H1 (cell line): Measurements from ENCODE around the gene ITGB8. TPM values are rescaled to one million over a fixed set of nuclear protein-coding genes. Genes with fewer than 3 reads are reported as not detected.

Experiments
- CTCF ChIA-PET: fragments of 300-600 bp; sonication (Branson Sonifier 250); formaldehyde crosslinking; loops from one replicate; lab custom pipeline; 2021; ENCODE audit not compliant: partially characterized antibody; lab: Charles Lee
- POLR2A ChIA-PET: fragments of 300-600 bp; sonication (Branson Sonifier 250); formaldehyde crosslinking; loops from one replicate; lab custom pipeline; 2021; ENCODE audit warnings: inconsistent platforms; ENCODE audit not compliant: partially characterized antibody; lab: Charles Lee
- DNase-seq, 2 experiments: peaks; one replicate each; pipeline versions ENCODE4 v3.0.0 to v3.0.0-alpha.2; 2010 to 2022; ENCODE audit warnings: low spot score in 2 of 2, low read depth in 1 of 2, mixed read lengths in 1 of 2
- FAIRE-seq: peaks from 2 replicates; lab custom pipeline; 2011; peaks lifted over from hg19 to GRCh38; lab: Jason Lieb, UNC
- H2AFZ ChIP-seq: 2 replicates; pipeline ENCODE4 v1.8.1; 2012; ENCODE audit warnings: low read length, inconsistent platforms
- H2AK5ac ChIP-seq: 2 replicates; pipeline ENCODE4 v1.6.1; 2013; ENCODE audit warnings: low read depth, low read length
- H2BK120ac ChIP-seq: replicated peaks from 2 replicates; pipeline ENCODE3; 2013; ENCODE audit warnings: low read depth, low read length, inconsistent platforms
- H2BK12ac ChIP-seq: 2 replicates; pipeline ENCODE4 v1.6.1; 2013; ENCODE audit warnings: low read depth, low read length
- H2BK15ac ChIP-seq: 2 replicates; pipeline ENCODE4 v1.6.1; 2013; ENCODE audit warnings: low read length
- H2BK20ac ChIP-seq: 2 replicates; pipeline ENCODE4 v1.6.1; 2013; ENCODE audit warnings: low read length
- H2BK5ac ChIP-seq: 2 replicates; pipeline ENCODE4 v1.6.1; 2013; ENCODE audit warnings: low read depth, low read length
- H3K14ac ChIP-seq: 2 replicates; pipeline ENCODE4 v1.6.1; 2013; ENCODE audit warnings: inconsistent platforms; ENCODE audit not compliant: insufficient read length
- H3K18ac ChIP-seq: 2 replicates; pipeline ENCODE4 v1.6.1; 2013; ENCODE audit warnings: low read length; ENCODE audit errors: extremely low read depth
- H3K23ac ChIP-seq: 2 replicates; pipeline ENCODE4 v1.6.1; 2013; ENCODE audit warnings: inconsistent platforms; ENCODE audit not compliant: insufficient read length
- H3K23me2 ChIP-seq: 2 replicates; pipeline ENCODE4 v1.6.1; 2013; ENCODE audit warnings: low read depth, low read length
- H3K27ac ChIP-seq: 2 replicates; pipeline ENCODE4 v1.6.1; 2011; ENCODE audit warnings: low read depth, low read length, inconsistent platforms
- H3K27me3 ChIP-seq, 4 experiments: replicated peaks in 1 of 4; 1 replicate in 1 of 4; 2 replicates in 3 of 4; pipeline versions ENCODE4 v1.6.1 to v1.8.1; 2011 to 2013; ENCODE audit warnings: low read length in 3 of 4, mild to moderate bottlenecking in 3 of 4, inconsistent platforms in 2 of 4, mixed read lengths in 2 of 4, moderate library complexity in 1 of 4; ENCODE audit not compliant: control insufficient read depth in 3 of 4, insufficient read depth in 3 of 4; ENCODE audit errors: extremely low read depth in 1 of 4
- H3K36me3 ChIP-seq, 4 experiments: 2 replicates each; pipeline versions ENCODE4 v1.6.1 to v1.8.1; 2011 to 2013; ENCODE audit warnings: mild to moderate bottlenecking in 4 of 4, low read length in 3 of 4, moderate library complexity in 2 of 4, control low read depth in 1 of 4, inconsistent platforms in 1 of 4; ENCODE audit not compliant: insufficient read depth in 4 of 4, control insufficient read depth in 2 of 4
- H3K4ac ChIP-seq: replicated peaks from 2 replicates; pipeline ENCODE3; 2013; ENCODE audit warnings: low read length, low read depth, mixed read lengths, inconsistent platforms; ENCODE audit not compliant: insufficient read length
- H3K4me1 ChIP-seq, 4 experiments: replicated peaks in 1 of 4; 1 replicate in 1 of 4; 2 replicates in 3 of 4; pipeline versions ENCODE4 v1.6.1 to v1.8.1; 2011 to 2013; ENCODE audit warnings: low read length in 3 of 4, inconsistent platforms in 2 of 4, mixed read lengths in 1 of 4; ENCODE audit not compliant: insufficient read depth in 4 of 4, control insufficient read depth in 3 of 4
- H3K4me2 ChIP-seq, 2 experiments: 2 replicates each; pipeline versions ENCODE4 v1.6.1 to v1.8.1; 2011 to 2013; ENCODE audit warnings: low read depth in 2 of 2, low read length in 2 of 2, control low read depth in 1 of 2, inconsistent platforms in 1 of 2, mild to moderate bottlenecking in 1 of 2; ENCODE audit not compliant: insufficient read depth in 1 of 2
- H3K4me3 ChIP-seq, 4 experiments: fragments of 200-600, 300-600 bp in 1 of 4; sonication (generic), shearing (Covaris generic), sonication (Bioruptor Twin) in 1 of 4; 2 replicates each; pipeline versions ENCODE4 v1.5.1 to v1.8.1; 2011 to 2016; ENCODE audit warnings: low read length in 4 of 4, low read depth in 3 of 4, control low read depth in 2 of 4, inconsistent platforms in 2 of 4, mild to moderate bottlenecking in 2 of 4, mixed read lengths in 1 of 4, moderate library complexity in 1 of 4; ENCODE audit not compliant: insufficient read depth in 2 of 4; ENCODE audit errors: extremely low read depth in 1 of 4
- H3K56ac ChIP-seq: replicated peaks from 2 replicates; pipeline ENCODE3; 2013; ENCODE audit warnings: low read depth, mild to moderate bottlenecking, mixed read lengths, low read length, inconsistent platforms; ENCODE audit not compliant: insufficient read length
- H3K79me1 ChIP-seq: 2 replicates; pipeline ENCODE4 v1.6.1; 2013; ENCODE audit warnings: low read depth, low read length, control low read depth
- H3K79me2 ChIP-seq, 2 experiments: 2 replicates each; pipeline versions ENCODE4 v1.6.1 to v1.8.1; 2012 to 2013; ENCODE audit warnings: low read length in 2 of 2, mild to moderate bottlenecking in 2 of 2, inconsistent platforms in 1 of 2; ENCODE audit not compliant: insufficient read depth in 2 of 2, control insufficient read depth in 1 of 2
- H3K9ac ChIP-seq, 4 experiments: replicated peaks in 1 of 4; 1 replicate in 1 of 4; 2 replicates in 3 of 4; pipeline versions ENCODE4 v1.6.1 to v1.8.1; 2011 to 2013; ENCODE audit warnings: low read depth in 3 of 4, low read length in 3 of 4, control low read depth in 2 of 4, mild to moderate bottlenecking in 2 of 4, moderate library complexity in 2 of 4, inconsistent platforms in 1 of 4; ENCODE audit errors: extremely low read depth in 1 of 4
- H3K9me3 ChIP-seq, 2 experiments: 2 replicates each; pipeline versions ENCODE4 v1.6.1 to v1.8.1; 2012 to 2013; ENCODE audit warnings: mild to moderate bottlenecking in 2 of 2, moderate library complexity in 2 of 2, control low read depth in 1 of 2, inconsistent platforms in 1 of 2, low read depth in 1 of 2, low read length in 1 of 2, mixed read lengths in 1 of 2; ENCODE audit not compliant: insufficient read depth in 2 of 2
- H4K20me1 ChIP-seq, 2 experiments: replicated peaks in 1 of 2; 2 replicates each; pipeline versions ENCODE3 to v1.8.1; 2011 to 2013; ENCODE audit warnings: inconsistent platforms in 2 of 2, low read length in 2 of 2, mild to moderate bottlenecking in 1 of 2; ENCODE audit not compliant: insufficient read depth in 2 of 2, control insufficient read depth in 1 of 2
- H4K5ac ChIP-seq: 2 replicates; pipeline ENCODE4 v1.6.1; 2013; ENCODE audit warnings: low read length, low read depth, mixed read lengths, inconsistent platforms; ENCODE audit not compliant: insufficient read length
- H4K8ac ChIP-seq: 2 replicates; pipeline ENCODE4 v1.8.0; 2013; ENCODE audit warnings: mild to moderate bottlenecking, moderate library complexity, low read length, inconsistent platforms; ENCODE audit not compliant: insufficient read depth; ENCODE audit errors: extremely low read depth
- H4K91ac ChIP-seq: replicated peaks from 2 replicates; pipeline ENCODE3; 2013; ENCODE audit warnings: low read length, mixed read lengths, inconsistent platforms; ENCODE audit not compliant: insufficient read length
- ASH2L ChIP-seq: fragments of 200-600, 300-600 bp; sonication (generic); IDR thresholded peaks from one replicate; pipeline ENCODE4 v1.7.1; 2017; ENCODE audit warnings: low read length
- ATF2 ChIP-seq: IDR thresholded peaks from 2 replicates; pipeline ENCODE4 v1.6.1; 2012; ENCODE audit warnings: low read length, inconsistent platforms
- BCL11A ChIP-seq, 2 experiments: IDR thresholded peaks; one replicate each; pipeline ENCODE4 v1.6.1; 2011; ENCODE audit warnings: low read depth in 2 of 2, low read length in 2 of 2, mild to moderate bottlenecking in 2 of 2
- BRCA1 ChIP-seq: IDR thresholded peaks from 2 replicates; pipeline ENCODE4 v1.6.1; 2012; ENCODE audit warnings: low read depth, low read length, improper control_type of control experiment
- E2F6 ChIP-seq: IDR thresholded peaks from 2 replicates; pipeline ENCODE4 v1.6.1; 2012; ENCODE audit warnings: inconsistent platforms
- EP300 ChIP-seq, 2 experiments: IDR thresholded peaks; 1 replicate in 1 of 2; 2 replicates in 1 of 2; pipeline ENCODE4 v1.6.1; 2011 to 2012; ENCODE audit warnings: low read depth in 2 of 2, low read length in 2 of 2, mild to moderate bottlenecking in 2 of 2, borderline replicate concordance in 1 of 2, inconsistent platforms in 1 of 2, moderate library complexity in 1 of 2
- HDAC2 ChIP-seq, 2 experiments: fragments of 300-600 bp in 1 of 2; sonication (generic) in 1 of 2; IDR thresholded peaks; 2 replicates each; pipeline ENCODE4 v1.6.1; 2011 to 2012; ENCODE audit warnings: low read depth in 2 of 2, low read length in 2 of 2, mild to moderate bottlenecking in 2 of 2, moderate library complexity in 2 of 2, borderline replicate concordance in 1 of 2, inconsistent platforms in 1 of 2
- TBP ChIP-seq: IDR thresholded peaks from 2 replicates; pipeline ENCODE4 v1.6.1; 2011; ENCODE audit warnings: low read depth, low read length, improper control_type of control experiment
- TCF12 ChIP-seq: IDR thresholded peaks from 2 replicates; pipeline ENCODE4 v1.6.1; 2011; ENCODE audit warnings: low read depth, mild to moderate bottlenecking, low read length
- USF2 ChIP-seq: IDR thresholded peaks from 2 replicates; pipeline ENCODE4 v1.6.1; 2011; ENCODE audit warnings: low read length, improper control_type of control experiment
- WGBS, 2 experiments: shearing (Covaris generic) in 1 of 2; methylation state at CpG; one replicate each; pipeline versions ENCODE4 v1.1.6 to v1.1.7; 2013 to 2015; ENCODE audit warnings: low lambda C conversion rate in 2 of 2, mixed read lengths in 2 of 2, inconsistent platforms in 1 of 2, low coverage in 1 of 2, missing lambda C conversion rate in 1 of 2; ENCODE audit not compliant: insufficient replicate concordance in 2 of 2, insufficient coverage in 1 of 2, insufficient read length in 1 of 2; ENCODE audit errors: extremely low coverage in 1 of 2, missing lambda C conversion rate in 1 of 2; 5-methylcytosine and 5-hydroxymethylcytosine counted together
- polyA plus RNA-seq, 7 experiments: library from polyadenylated mRNA; depleted of rRNA in 3 of 7; stranded (reverse) in 5 of 7; unstranded in 2 of 7; fragments of >200 nt in 5 of 7; fragments of 200-250 nt in 2 of 7; gene quantifications; 1 replicate in 5 of 7; 2 replicates in 1 of 7; 4 replicates in 1 of 7; pipeline versions ENCODE4 v1.2.1 to v1.2.3, GENCODE V29; 2011 to 2013; ENCODE audit warnings: missing spikeins in 2 of 7, mixed read lengths in 2 of 7
- total RNA-seq: library from RNA; stranded (reverse); fragmentation: NEBNext Ultra II Directional; extraction: Animal tissue kit (Norgen Biotek cat#: 25700); gene quantifications from 2 replicates; pipeline ENCODE4 v1.2.1, GENCODE V29; 2021

The ITGB8 gene
- total and polyA plus RNA-seq, 2 of the 8 experiments (the other 6 are each of a cell fraction or from before 2014, with no cell fraction given): 1.2 to 3.6 TPM

DNA sequence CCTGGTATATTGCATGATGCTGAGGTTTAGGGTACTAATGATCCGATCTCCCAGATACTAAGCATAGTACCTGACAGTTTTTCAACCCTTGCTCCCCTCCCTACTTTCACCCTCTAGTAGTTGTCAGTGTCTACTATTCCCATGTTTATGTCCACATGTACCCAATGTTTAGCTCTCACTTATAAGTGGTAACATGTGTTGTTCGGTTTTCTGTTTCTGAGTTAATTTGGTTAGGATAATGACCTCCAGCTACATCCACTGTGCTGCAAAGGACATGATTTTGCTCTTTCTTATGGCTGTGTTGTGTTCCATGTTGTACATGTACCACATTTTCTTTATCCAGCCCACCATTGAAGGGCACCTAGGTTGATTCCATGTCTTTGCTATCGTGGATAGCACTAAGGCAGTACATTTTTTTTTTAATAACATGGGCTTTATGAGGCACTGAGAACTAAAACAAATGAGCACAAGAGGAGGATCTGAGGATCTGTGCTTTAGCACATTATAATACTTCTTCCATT, 28.1 kb downstream of the ITGB8 start:
- DNase-seq (no peak), FAIRE-seq (no peak)
- CTCF ChIA-PET: no interaction called here
- no peak overlapping the region for H2BK5ac ChIP-seq
- H3K79me2 ChIP-seq: no peaks in the 10 kb centered on the region
- H4K8ac ChIP-seq: no peak overlapping the region
- H3K4me1 ChIP-seq: no peaks in the 10 kb centered on the region
- H3K9ac ChIP-seq: no peak overlapping the region
- POLR2A ChIA-PET: no interaction called here
- no peak overlapping the region for H3K56ac ChIP-seq
- H3K27ac ChIP-seq: no peak overlapping the region
- no peak overlapping the region for H3K18ac ChIP-seq
- no peak overlapping the region for H3K23ac ChIP-seq
- no peaks in the 10 kb centered on the region for H3K9me3 ChIP-seq
- no peak overlapping the region for H3K4me2 ChIP-seq
- H4K20me1 ChIP-seq: no peaks in the 10 kb centered on the region
- H2BK15ac ChIP-seq: no peak overlapping the region
- H2AK5ac ChIP-seq: no peak overlapping the region
- H4K5ac ChIP-seq: no peak overlapping the region
- H3K23me2 ChIP-seq: no peaks in the 10 kb centered on the region
- 100% methylated on average over 3 of the region's 3 CpGs; no CpG with 5 or more reads in 1 of the 2 experiments for WGBS, 2 experiments
- H3K4ac ChIP-seq: no peak overlapping the region
- no peak overlapping the region for H3K4me3 ChIP-seq
- H3K36me3 ChIP-seq: no peaks in the 10 kb centered on the region; a peak in 2 of 8 replicates
- no peak overlapping the region for H2BK12ac ChIP-seq
- H2AFZ ChIP-seq: no peak overlapping the region
- H2BK120ac ChIP-seq: no peak overlapping the region
- no peaks in the 10 kb centered on the region for H3K27me3 ChIP-seq
- no peak overlapping the region for H3K14ac ChIP-seq
- H2BK20ac ChIP-seq: no peak overlapping the region
- no peak overlapping the region for H4K91ac ChIP-seq
- H3K79me1 ChIP-seq: no peaks in the 10 kb centered on the region
- TF ChIP-seq TCF12 (no peak), HDAC2 (IDR thresholded peaks at IDR 0.05; ENCODE audit: borderline replicate concordance in 1 of 2, low read depth in 2 of 2, low read length in 2 of 2) (no peak), TBP (no peak), EP300 (IDR thresholded peaks at IDR 0.05; ENCODE audit: borderline replicate concordance in 1 of 2, low read depth in 2 of 2, low read length in 2 of 2) (no peak), ASH2L (no peak), E2F6 (no peak), USF2 (no peak), ATF2 (no peak), BRCA1 (no peak), BCL11A (IDR thresholded peaks at IDR 0.05; ENCODE audit: low read depth in 2 of 2, low read length in 2 of 2) (no peak)
